Suprapubic skin (tissue), 4 donors: ENCODE data around the gene LTBP4. TPM values are rescaled to one million over a fixed set of nuclear protein-coding genes. Genes with fewer than 3 reads are reported as not detected.
A peak's percentile ranks its signal among the peaks of the same experiment; 100 is the strongest.

ENCODE experiments used
- DNase-seq, 2 donors: peaks; one replicate each; pipeline ENCODE4 v3.0.0-alpha.2; 2019; ENCODE audit warnings: low spot score in 2 of 2
- H3K27ac ChIP-seq: fragments of 200-600 bp; sonication (generic); one replicate; pipeline ENCODE4 v1.5.1; 2019
- H3K27me3 ChIP-seq: fragments of 200-600 bp; sonication (generic); one replicate; pipeline ENCODE4 v1.5.1; 2019
- H3K36me3 ChIP-seq: fragments of 200-600 bp; sonication (generic); one replicate; pipeline ENCODE4 v1.5.1; 2019
- H3K4me1 ChIP-seq: fragments of 200-600 bp; sonication (generic); one replicate; pipeline ENCODE4 v1.5.1; 2019
- H3K4me3 ChIP-seq: fragments of 200-600 bp; sonication (generic); one replicate; pipeline ENCODE4 v1.5.1; 2019; ENCODE audit warnings: mild to moderate bottlenecking
- H3K9me3 ChIP-seq: fragments of 200-600 bp; sonication (generic); one replicate; pipeline ENCODE4 v1.5.1; 2019
- EP300 ChIP-seq: sonication (generic); formaldehyde crosslinking; IDR thresholded peaks from one replicate; pipeline ENCODE4 v1.6.1; 2017; ENCODE audit warnings: antibody characterized with exemption
- POLR2A ChIP-seq, 2 donors: fragments of 450-650 bp; IDR thresholded peaks; one replicate each; pipeline ENCODE4 v1.6.1; 2017; ENCODE audit warnings: antibody characterized with exemption in 2 of 2, mild to moderate bottlenecking in 2 of 2, moderate library complexity in 2 of 2
- POLR2AphosphoS5 ChIP-seq, 3 donors: sonication (generic); formaldehyde crosslinking; IDR thresholded peaks; one replicate each; pipeline ENCODE4 v1.6.1; 2017; ENCODE audit warnings: antibody characterized with exemption in 3 of 3
- WGBS: methylation state at CpG from one replicate; pipeline ENCODE4 v1.1.5; 2018; 5-methylcytosine and 5-hydroxymethylcytosine counted together
- total RNA-seq, 4 donors: library from RNA; depleted of rRNA; stranded (reverse); fragments of >200 nt; gene quantifications; one replicate each; pipeline ENCODE4 v1.1.0, GENCODE V29; 2016
- TF ChIP-seq, protein P1 (sequence below), 2 donors: fragments of 200-600 bp in 1 of 2; fragments of 450-650 bp in 1 of 2; sonication (generic) in 1 of 2; IDR thresholded peaks; one replicate each; pipeline ENCODE4 v1.5.1; 2016 to 2019; ENCODE audit warnings: antibody characterized with exemption in 2 of 2, mild to moderate bottlenecking in 1 of 2, moderate library complexity in 1 of 2

The LTBP4 gene
- total RNA-seq, 4 donors from 2014 or later = 108 to 236 (median 121) TPM

DNA sequence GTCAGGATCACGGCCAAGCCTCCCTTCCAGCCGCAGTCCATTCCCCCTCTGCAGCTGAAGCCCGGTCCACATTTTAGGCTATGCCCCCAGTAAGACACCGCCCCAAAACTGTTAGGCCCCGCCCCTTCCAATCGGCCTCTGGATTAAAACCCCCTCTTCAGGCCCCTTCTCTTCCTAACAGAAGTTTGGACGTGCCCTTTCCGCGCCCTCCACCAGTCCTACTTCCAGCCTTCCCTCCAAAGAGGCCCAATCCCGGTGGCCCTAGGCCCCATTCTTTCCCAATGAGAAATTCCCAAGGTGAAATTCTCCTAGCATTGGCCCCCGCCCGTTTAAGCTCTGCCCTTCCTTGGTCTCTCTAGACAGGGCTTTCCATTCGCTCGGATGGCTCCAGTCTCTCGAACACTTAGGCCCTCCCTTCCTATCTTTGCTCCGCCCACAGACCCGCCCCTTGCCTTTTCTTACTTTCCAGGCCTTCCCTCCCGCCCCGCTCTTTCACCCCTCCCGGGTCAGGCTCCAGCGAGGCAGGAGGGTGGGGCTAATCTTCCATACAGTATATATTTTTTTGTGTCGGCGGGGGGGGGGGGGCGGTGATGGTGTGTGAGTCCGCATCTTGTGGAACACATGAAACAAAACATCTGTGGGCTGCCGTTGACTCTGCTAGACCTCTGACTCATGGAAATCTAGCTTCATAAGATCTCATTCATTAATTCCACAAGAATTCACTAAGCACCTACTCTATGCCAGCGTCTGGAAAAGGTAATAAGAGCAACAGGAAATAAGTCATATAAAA is 13.6 kb downstream of the LTBP4 start:
- H3K27ac ChIP-seq = peak overlapping the region; percentile 85
- peak in 1 of 2 donors; percentile 15 for TF ChIP-seq POLR2A (IDR thresholded peaks at IDR 0.05)
- TF ChIP-seq, protein P1, sequence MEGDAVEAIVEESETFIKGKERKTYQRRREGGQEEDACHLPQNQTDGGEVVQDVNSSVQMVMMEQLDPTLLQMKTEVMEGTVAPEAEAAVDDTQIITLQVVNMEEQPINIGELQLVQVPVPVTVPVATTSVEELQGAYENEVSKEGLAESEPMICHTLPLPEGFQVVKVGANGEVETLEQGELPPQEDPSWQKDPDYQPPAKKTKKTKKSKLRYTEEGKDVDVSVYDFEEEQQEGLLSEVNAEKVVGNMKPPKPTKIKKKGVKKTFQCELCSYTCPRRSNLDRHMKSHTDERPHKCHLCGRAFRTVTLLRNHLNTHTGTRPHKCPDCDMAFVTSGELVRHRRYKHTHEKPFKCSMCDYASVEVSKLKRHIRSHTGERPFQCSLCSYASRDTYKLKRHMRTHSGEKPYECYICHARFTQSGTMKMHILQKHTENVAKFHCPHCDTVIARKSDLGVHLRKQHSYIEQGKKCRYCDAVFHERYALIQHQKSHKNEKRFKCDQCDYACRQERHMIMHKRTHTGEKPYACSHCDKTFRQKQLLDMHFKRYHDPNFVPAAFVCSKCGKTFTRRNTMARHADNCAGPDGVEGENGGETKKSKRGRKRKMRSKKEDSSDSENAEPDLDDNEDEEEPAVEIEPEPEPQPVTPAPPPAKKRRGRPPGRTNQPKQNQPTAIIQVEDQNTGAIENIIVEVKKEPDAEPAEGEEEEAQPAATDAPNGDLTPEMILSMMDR (IDR thresholded peaks at IDR 0.05) = no peak
- TF ChIP-seq EP300 = no peak
- TF ChIP-seq POLR2AphosphoS5 (IDR thresholded peaks at IDR 0.05) = no peak
- H3K4me3 ChIP-seq = peak overlapping the region; percentile 61
- peak; percentile 93 to 94 for DNase-seq
- no peaks in the 10 kb centered on the region for H3K27me3 ChIP-seq
- WGBS = 13% methylated on average over 27 of the region's 27 CpGs
- H3K36me3 ChIP-seq = peaks cover 12% of the 10 kb centered on the region
- no peaks in the 10 kb centered on the region for H3K9me3 ChIP-seq
- peaks cover 64% of the 10 kb centered on the region for H3K4me1 ChIP-seq

DNA sequence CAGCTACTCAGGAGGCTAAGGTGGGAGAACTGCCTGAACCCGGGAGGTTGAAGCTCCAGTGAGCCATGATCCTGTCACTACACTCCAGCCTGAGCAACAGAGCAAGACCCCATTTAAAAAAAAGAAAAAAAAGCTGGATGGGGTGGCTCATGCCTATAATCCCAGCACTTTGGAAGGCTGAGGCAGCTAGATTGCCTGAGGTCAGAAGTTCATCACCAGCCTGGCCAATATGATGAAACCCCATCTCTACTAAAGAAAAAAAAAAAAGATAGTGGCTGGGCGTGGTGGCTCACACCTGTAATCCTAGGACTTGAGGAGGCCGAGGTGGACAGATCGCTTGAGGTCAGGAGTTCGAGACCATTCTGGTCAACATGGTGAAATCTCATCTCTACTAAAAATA is 15.0 kb downstream of the LTBP4 start:
- Histone ChIP-seq H3K4me1 (peaks cover 50% of the 10 kb centered on the region), H3K9me3 (no peaks in the 10 kb centered on the region), H3K27ac (no peak overlapping the region), H3K27me3 (no peaks in the 10 kb centered on the region), H3K36me3 (peaks cover 24% of the 10 kb centered on the region), H3K4me3 (no peak overlapping the region)
- DNase-seq = no peak
- WGBS = 85% methylated on average over 5 of the region's 5 CpGs
- no peak for TF ChIP-seq POLR2AphosphoS5 (IDR thresholded peaks at IDR 0.05)
- TF ChIP-seq EP300 = no peak
- TF ChIP-seq POLR2A (IDR thresholded peaks at IDR 0.05) = no peak
- TF ChIP-seq, protein P1 (IDR thresholded peaks at IDR 0.05) = no peak

DNA sequence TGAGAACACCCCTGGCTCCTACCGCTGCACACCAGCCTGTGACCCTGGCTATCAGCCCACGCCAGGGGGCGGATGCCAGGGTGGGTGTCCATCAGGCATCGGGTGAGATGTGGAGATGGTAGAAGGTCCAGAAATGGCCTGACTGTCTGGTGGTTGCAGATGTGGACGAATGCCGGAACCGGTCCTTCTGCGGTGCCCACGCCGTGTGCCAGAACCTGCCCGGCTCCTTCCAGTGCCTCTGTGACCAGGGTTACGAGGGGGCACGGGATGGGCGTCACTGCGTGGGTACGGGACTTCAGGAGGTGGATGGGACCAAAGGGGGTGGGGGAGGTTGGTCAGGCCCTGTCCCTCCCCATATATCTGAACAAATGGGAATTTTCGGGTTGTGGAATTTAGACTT is 15.8 kb downstream of the LTBP4 start:
- TF ChIP-seq EP300 = no peak
- TF ChIP-seq POLR2AphosphoS5 (IDR thresholded peaks at IDR 0.05) = no peak
- TF ChIP-seq, protein P1 (IDR thresholded peaks at IDR 0.05) = no peak
- no peak for TF ChIP-seq POLR2A (IDR thresholded peaks at IDR 0.05)
- peaks cover 43% of the 10 kb centered on the region for H3K4me1 ChIP-seq
- H3K4me3 ChIP-seq = no peak overlapping the region
- H3K27me3 ChIP-seq = no peaks in the 10 kb centered on the region
- no peak overlapping the region for H3K27ac ChIP-seq
- DNase-seq = no peak
- no peaks in the 10 kb centered on the region for H3K9me3 ChIP-seq
- peaks cover 32% of the 10 kb centered on the region for H3K36me3 ChIP-seq
- 93% methylated on average over 17 of the region's 17 CpGs for WGBS

DNA sequence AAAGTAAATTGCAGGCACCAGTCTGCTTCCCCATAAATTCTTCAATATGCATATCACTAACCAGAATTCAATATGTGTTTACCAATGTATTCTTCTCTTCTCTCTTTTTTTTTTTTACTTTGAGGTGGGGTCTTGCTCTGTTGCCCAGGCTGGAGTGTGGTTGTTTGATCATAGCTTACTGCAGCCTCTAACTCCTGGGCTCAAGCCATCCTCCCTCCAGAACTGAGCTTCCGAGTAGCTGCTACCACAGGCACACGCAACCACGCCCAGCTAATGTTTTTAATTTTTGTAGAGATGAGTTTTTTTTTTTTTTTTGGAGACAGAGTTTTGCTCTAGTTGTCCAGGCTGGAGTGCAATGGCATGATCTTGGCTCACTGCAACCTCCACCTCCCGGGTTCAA is 16.8 kb downstream of the LTBP4 start:
- 58% methylated on average over 4 of the region's 4 CpGs for WGBS
- no peak for DNase-seq
- TF ChIP-seq POLR2AphosphoS5 (IDR thresholded peaks at IDR 0.05) (no peak), EP300 (no peak), POLR2A (IDR thresholded peaks at IDR 0.05) (no peak)
- TF ChIP-seq, protein P1 (IDR thresholded peaks at IDR 0.05) = no peak
- Histone ChIP-seq H3K27ac (no peak overlapping the region), H3K9me3 (no peaks in the 10 kb centered on the region), H3K4me1 (peaks cover 36% of the 10 kb centered on the region), H3K36me3 (peaks cover 41% of the 10 kb centered on the region), H3K27me3 (no peaks in the 10 kb centered on the region), H3K4me3 (no peak overlapping the region)

DNA sequence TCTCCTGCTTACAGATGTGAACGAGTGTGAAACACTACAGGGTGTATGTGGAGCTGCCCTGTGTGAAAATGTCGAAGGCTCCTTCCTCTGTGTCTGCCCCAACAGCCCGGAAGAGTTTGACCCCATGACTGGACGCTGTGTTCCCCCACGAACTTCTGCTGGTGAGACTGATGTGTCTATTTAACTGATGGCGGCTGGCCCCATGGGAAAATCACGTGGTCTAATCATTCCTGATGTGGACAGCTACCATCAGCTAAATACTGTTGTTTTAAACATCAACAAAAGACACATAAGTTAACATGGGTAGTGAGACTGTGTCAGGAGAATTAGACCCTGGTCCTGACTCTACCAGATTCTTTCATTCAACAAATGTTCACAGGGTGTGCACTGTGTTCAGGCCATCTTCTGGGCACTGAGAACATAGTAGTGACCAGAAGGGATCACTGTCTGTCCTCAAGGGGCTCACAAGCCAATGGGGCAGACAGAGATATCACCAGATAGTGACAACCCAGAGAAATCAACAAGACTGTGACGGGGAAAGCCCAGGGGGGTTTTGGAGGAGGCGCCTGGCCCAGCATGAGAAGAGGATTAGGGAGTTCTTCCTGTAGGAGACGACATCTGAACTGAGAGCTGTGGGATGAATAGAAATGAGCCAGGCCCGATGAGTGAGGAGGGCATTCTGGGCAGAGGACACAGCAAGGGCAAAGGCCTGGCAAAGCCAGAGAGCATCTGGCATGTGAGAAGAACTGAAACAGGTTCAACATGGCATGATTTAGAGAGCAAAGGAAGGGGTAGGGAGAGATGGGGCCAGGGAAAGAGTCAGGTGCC is 18.4 kb downstream of the LTBP4 start:
- Histone ChIP-seq H3K27ac (no peak overlapping the region), H3K9me3 (no peaks in the 10 kb centered on the region), H3K4me1 (peaks cover 22% of the 10 kb centered on the region), H3K27me3 (no peaks in the 10 kb centered on the region), H3K4me3 (no peak overlapping the region), H3K36me3 (peaks cover 48% of the 10 kb centered on the region)
- WGBS = 76% methylated on average over 11 of the region's 11 CpGs
- DNase-seq = no peak
- no peak for TF ChIP-seq EP300
- TF ChIP-seq POLR2AphosphoS5 (IDR thresholded peaks at IDR 0.05) = no peak
- TF ChIP-seq POLR2A (IDR thresholded peaks at IDR 0.05) = no peak
- TF ChIP-seq, protein P1 (IDR thresholded peaks at IDR 0.05) = no peak
